Transverse colon (tissue), 4 donors: ENCODE measurements around the gene SPATA13. TPM values are rescaled to one million over a fixed set of nuclear protein-coding genes. Genes with fewer than 3 reads are reported as not detected.

Experiments used
- DNase-seq: peaks from one replicate; pipeline ENCODE4 v3.0.0-alpha.2; 2019
- H3K27ac ChIP-seq, 4 donors: fragments of 200-600 bp; sonication (generic); 2 replicates each; pipeline ENCODE4 v1.5.1; 2016 to 2018; ENCODE audit warnings: inconsistent platforms in 4 of 4
- H3K27me3 ChIP-seq: fragments of 200-600 bp; sonication (generic); 2 replicates; pipeline ENCODE4 v1.5.1; 2017; ENCODE audit warnings: inconsistent platforms
- H3K36me3 ChIP-seq, 4 donors: fragments of 200-600 bp; sonication (generic); 2 replicates each; pipeline ENCODE4 v1.5.1; 2017 to 2019; ENCODE audit warnings: inconsistent platforms in 4 of 4
- H3K4me1 ChIP-seq, 4 donors: fragments of 200-600 bp; sonication (generic); 2 replicates each; pipeline ENCODE4 v1.5.1; 2017 to 2020; ENCODE audit warnings: inconsistent platforms in 4 of 4
- H3K4me3 ChIP-seq, 4 donors: fragments of 200-600 bp; sonication (generic); 1 replicate in 1 of 4; 2 replicates in 3 of 4; pipeline versions ENCODE4 v1.5.1 to v1.6.1; 2017 to 2019; ENCODE audit warnings: inconsistent platforms in 4 of 4
- H3K9me3 ChIP-seq, 2 donors: fragments of 200-600 bp; sonication (generic); 2 replicates each; pipeline ENCODE4 v1.5.1; 2017 to 2019; ENCODE audit warnings: inconsistent platforms in 2 of 2
- EP300 ChIP-seq: sonication (generic); formaldehyde crosslinking; IDR thresholded peaks from one replicate; pipeline ENCODE4 v1.6.1; 2017; ENCODE audit warnings: antibody characterized with exemption, low read depth
- POLR2A ChIP-seq: fragments of 450-650 bp; IDR thresholded peaks from one replicate; pipeline ENCODE4 v1.6.1; 2016; ENCODE audit warnings: antibody characterized with exemption, mild to moderate bottlenecking, moderate library complexity
- POLR2AphosphoS5 ChIP-seq, 3 donors: sonication (generic); formaldehyde crosslinking; IDR thresholded peaks; one replicate each; pipeline ENCODE4 v1.6.1; 2016; ENCODE audit warnings: antibody characterized with exemption in 3 of 3
- WGBS, 2 donors: methylation state at CpG; one replicate each; pipeline ENCODE4 v1.1.5; 2018; ENCODE audit warnings: low coverage in 1 of 2; 5-methylcytosine and 5-hydroxymethylcytosine counted together
- in situ Hi-C, 4 donors: fragments of 200-750 bp; cut with MboI; loops; one replicate each; pipeline versions ENCODE4 v1.15.0 to v1.15.1; 2017; ENCODE audit warnings: low sequenced_read_pairs in 3 of 4, low pct_ligation_motif_present in 1 of 4, low pct_unique_long_range_greater_than_20kb in 1 of 4
- intact Hi-C: fragments of 100-400 bp; cut with DNase I; formaldehyde crosslinking; loops from one replicate; pipeline ENCODE4 v1.15.1; 2023; ENCODE audit warnings: low total_unique reads
- total RNA-seq, 4 donors: library from RNA; depleted of rRNA; stranded (reverse); fragments of >200 nt; gene quantifications; one replicate each; pipeline ENCODE4 v1.1.0, GENCODE V29; 2016
- TF ChIP-seq, protein P1 (sequence below), 5 experiments: fragments of 200-600 bp in 3 of 5; fragments of 450-650 bp in 2 of 5; sonication (generic) in 3 of 5; IDR thresholded peaks; 1 replicate in 2 of 5; 2 replicates in 3 of 5; pipeline ENCODE4 v1.5.1; 2016 to 2017; ENCODE audit warnings: antibody characterized with exemption in 5 of 5, inconsistent platforms in 3 of 5, mild to moderate bottlenecking in 2 of 5, moderate library complexity in 1 of 5

SPATA13 gene
- total RNA-seq, 4 donors from 2014 or later: 85.1 to 612 (median 228) TPM

- no peak overlapping the region for H3K27ac ChIP-seq
- H3K36me3 ChIP-seq: no peaks in the 10 kb centered on the region
- peaks cover 0 to 8% (median 0%) of the 10 kb centered on the region in 4 donors for H3K4me1 ChIP-seq
- no peak overlapping the region for H3K4me3 ChIP-seq
- in situ Hi-C loops (loop anchor here (10.0 to 25.0 kb wide), 3 partner anchors 172 to 214 kb away; no protein-coding TSS in a partner anchor), intact Hi-C loops (loop anchor here (5.0 to 10.0 kb wide), 2 partner anchors 62 to 164 kb away; partner anchors contain the start of gene SPATA13)
- no peaks in the 10 kb centered on the region for H3K27me3 ChIP-seq
- H3K9me3 ChIP-seq: no peaks in the 10 kb centered on the region
- TF ChIP-seq POLR2AphosphoS5 (IDR thresholded peaks at IDR 0.05) (no peak), POLR2A (no peak), EP300 (no peak)
- TF ChIP-seq, protein P1, sequence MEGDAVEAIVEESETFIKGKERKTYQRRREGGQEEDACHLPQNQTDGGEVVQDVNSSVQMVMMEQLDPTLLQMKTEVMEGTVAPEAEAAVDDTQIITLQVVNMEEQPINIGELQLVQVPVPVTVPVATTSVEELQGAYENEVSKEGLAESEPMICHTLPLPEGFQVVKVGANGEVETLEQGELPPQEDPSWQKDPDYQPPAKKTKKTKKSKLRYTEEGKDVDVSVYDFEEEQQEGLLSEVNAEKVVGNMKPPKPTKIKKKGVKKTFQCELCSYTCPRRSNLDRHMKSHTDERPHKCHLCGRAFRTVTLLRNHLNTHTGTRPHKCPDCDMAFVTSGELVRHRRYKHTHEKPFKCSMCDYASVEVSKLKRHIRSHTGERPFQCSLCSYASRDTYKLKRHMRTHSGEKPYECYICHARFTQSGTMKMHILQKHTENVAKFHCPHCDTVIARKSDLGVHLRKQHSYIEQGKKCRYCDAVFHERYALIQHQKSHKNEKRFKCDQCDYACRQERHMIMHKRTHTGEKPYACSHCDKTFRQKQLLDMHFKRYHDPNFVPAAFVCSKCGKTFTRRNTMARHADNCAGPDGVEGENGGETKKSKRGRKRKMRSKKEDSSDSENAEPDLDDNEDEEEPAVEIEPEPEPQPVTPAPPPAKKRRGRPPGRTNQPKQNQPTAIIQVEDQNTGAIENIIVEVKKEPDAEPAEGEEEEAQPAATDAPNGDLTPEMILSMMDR (IDR thresholded peaks at IDR 0.05): no peak
- DNase-seq: no peak
- WGBS, 2 donors: 47% methylated on average over 3 of the region's 3 CpGs; no CpG with 5 or more reads in 1 of the 2 donors
Observed at GRCh38 chr13:24226762-24227161, 66.2 kb downstream of the SPATA13 start.

GRCh38 chr13:24228852-24229458 is 68.4 kb downstream of the SPATA13 start:
- in situ Hi-C loops: loop anchor here (10.0 to 25.0 kb wide), 3 partner anchors 174 to 217 kb away; no protein-coding TSS in a partner anchor
- Histone ChIP-seq H3K4me1 (peaks cover 0 to 25% (median 1%) of the 10 kb centered on the region in 4 donors), H3K27me3 (no peaks in the 10 kb centered on the region), H3K27ac (no peak overlapping the region), H3K36me3 (no peaks in the 10 kb centered on the region), H3K4me3 (no peak overlapping the region), H3K9me3 (no peaks in the 10 kb centered on the region)
- WGBS, 2 donors: 0 to 52% methylated on average over 2 to 4 of the region's 4 CpGs
- intact Hi-C loops: loop anchor here (5.0 to 10.0 kb wide), 2 partner anchors 64 to 167 kb away; partner anchors contain the start of gene SPATA13
- TF ChIP-seq, protein P1 (IDR thresholded peaks at IDR 0.05): peak; percentile 77 to 89 (median 79)
- no peak for TF ChIP-seq EP300
- DNase-seq: no peak

GRCh38 chr13:24230428-24231072 is 70.0 kb downstream of the SPATA13 start:
- Histone ChIP-seq H3K9me3 (no peaks in the 10 kb centered on the region), H3K4me1 (peaks cover 0 to 38% (median 8%) of the 10 kb centered on the region in 4 donors), H3K27me3 (no peaks in the 10 kb centered on the region), H3K27ac (no peak overlapping the region), H3K36me3 (no peaks in the 10 kb centered on the region), H3K4me3 (no peak overlapping the region)
- no peak for TF ChIP-seq POLR2AphosphoS5 (IDR thresholded peaks at IDR 0.05)
- TF ChIP-seq, protein P1 (IDR thresholded peaks at IDR 0.05): no peak
- no peak for TF ChIP-seq EP300
- no peak for TF ChIP-seq POLR2A
- in situ Hi-C loops: loop anchor here in 1 of 4 donors (25.0 kb wide), 1 partner anchor 218 kb away; no protein-coding TSS in a partner anchor
- intact Hi-C loops: no loop called here
- WGBS, 2 donors: 72 to 96% methylated on average over 5 to 12 of the region's 12 CpGs
- DNase-seq: no peak

DNA sequence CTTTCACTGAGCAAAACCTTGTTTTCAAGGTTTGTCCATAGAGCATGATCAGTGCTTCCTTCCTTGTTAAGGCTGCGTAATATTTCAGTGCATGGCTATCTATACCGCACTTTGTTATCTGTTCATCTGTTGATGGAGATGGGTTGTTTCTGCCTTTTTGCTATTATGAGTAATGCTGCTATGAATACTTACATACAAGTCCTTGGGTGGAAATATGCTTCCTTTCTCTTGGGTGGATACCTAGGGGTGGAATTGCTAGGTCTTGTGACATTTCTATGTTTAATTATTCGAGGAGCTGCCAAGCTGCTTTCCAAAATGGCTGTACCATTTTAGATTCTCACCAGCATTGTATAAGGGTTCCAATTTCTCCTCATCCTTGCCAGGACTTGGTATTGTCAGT is 70.9 kb downstream of the SPATA13 start:
- DNase-seq: no peak
- in situ Hi-C loops: loop anchor here in 1 of 4 donors (25.0 kb wide), 1 partner anchor 219 kb away; no protein-coding TSS in a partner anchor
- H3K9me3 ChIP-seq: no peaks in the 10 kb centered on the region
- intact Hi-C loops: no loop called here
- 86 to 96% methylated on average over 2 to 3 of the region's 3 CpGs for WGBS, 2 donors
- H3K27ac ChIP-seq: no peak overlapping the region
- H3K27me3 ChIP-seq: no peaks in the 10 kb centered on the region
- no peak overlapping the region for H3K4me3 ChIP-seq
- H3K4me1 ChIP-seq: peaks cover 0 to 38% (median 8%) of the 10 kb centered on the region in 4 donors
- TF ChIP-seq, protein P1 (IDR thresholded peaks at IDR 0.05): no peak
- TF ChIP-seq POLR2A: no peak
- no peak for TF ChIP-seq POLR2AphosphoS5 (IDR thresholded peaks at IDR 0.05)
- no peak for TF ChIP-seq EP300
- no peaks in the 10 kb centered on the region for H3K36me3 ChIP-seq
